ENCODE data around the gene SLC39A1. TPM values are rescaled to one million over a fixed set of nuclear protein-coding genes. Genes with fewer than 3 reads are reported as not detected.

The SLC39A1 gene
- total and polyA plus RNA-seq, 2 of the 8 experiments (the other 6 are each of a cell fraction or from before 2014, with no cell fraction given) = 238 to 337 TPM

DNA sequence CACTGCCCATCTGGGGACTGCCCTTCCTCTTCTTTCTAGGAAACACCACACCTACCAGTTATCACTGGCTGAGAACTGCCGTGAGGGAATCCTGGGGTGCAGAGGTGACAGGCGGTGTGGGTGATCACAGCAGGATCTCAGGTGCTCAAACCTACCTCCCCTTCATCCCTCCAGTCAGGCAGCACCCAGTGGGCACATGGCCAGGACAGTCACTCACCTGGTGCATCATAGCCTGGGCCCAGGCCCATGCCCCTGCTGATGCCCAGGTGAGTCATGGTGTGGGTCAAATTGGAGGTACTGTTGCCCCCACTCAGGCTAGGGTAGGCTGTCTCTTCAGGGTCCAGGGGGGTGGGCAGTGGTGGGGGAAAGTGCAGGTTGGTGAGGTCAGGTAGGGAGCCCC is 11.5 kb downstream of the SLC39A1 start (continued):
- TF ChIP-seq, protein P1, sequence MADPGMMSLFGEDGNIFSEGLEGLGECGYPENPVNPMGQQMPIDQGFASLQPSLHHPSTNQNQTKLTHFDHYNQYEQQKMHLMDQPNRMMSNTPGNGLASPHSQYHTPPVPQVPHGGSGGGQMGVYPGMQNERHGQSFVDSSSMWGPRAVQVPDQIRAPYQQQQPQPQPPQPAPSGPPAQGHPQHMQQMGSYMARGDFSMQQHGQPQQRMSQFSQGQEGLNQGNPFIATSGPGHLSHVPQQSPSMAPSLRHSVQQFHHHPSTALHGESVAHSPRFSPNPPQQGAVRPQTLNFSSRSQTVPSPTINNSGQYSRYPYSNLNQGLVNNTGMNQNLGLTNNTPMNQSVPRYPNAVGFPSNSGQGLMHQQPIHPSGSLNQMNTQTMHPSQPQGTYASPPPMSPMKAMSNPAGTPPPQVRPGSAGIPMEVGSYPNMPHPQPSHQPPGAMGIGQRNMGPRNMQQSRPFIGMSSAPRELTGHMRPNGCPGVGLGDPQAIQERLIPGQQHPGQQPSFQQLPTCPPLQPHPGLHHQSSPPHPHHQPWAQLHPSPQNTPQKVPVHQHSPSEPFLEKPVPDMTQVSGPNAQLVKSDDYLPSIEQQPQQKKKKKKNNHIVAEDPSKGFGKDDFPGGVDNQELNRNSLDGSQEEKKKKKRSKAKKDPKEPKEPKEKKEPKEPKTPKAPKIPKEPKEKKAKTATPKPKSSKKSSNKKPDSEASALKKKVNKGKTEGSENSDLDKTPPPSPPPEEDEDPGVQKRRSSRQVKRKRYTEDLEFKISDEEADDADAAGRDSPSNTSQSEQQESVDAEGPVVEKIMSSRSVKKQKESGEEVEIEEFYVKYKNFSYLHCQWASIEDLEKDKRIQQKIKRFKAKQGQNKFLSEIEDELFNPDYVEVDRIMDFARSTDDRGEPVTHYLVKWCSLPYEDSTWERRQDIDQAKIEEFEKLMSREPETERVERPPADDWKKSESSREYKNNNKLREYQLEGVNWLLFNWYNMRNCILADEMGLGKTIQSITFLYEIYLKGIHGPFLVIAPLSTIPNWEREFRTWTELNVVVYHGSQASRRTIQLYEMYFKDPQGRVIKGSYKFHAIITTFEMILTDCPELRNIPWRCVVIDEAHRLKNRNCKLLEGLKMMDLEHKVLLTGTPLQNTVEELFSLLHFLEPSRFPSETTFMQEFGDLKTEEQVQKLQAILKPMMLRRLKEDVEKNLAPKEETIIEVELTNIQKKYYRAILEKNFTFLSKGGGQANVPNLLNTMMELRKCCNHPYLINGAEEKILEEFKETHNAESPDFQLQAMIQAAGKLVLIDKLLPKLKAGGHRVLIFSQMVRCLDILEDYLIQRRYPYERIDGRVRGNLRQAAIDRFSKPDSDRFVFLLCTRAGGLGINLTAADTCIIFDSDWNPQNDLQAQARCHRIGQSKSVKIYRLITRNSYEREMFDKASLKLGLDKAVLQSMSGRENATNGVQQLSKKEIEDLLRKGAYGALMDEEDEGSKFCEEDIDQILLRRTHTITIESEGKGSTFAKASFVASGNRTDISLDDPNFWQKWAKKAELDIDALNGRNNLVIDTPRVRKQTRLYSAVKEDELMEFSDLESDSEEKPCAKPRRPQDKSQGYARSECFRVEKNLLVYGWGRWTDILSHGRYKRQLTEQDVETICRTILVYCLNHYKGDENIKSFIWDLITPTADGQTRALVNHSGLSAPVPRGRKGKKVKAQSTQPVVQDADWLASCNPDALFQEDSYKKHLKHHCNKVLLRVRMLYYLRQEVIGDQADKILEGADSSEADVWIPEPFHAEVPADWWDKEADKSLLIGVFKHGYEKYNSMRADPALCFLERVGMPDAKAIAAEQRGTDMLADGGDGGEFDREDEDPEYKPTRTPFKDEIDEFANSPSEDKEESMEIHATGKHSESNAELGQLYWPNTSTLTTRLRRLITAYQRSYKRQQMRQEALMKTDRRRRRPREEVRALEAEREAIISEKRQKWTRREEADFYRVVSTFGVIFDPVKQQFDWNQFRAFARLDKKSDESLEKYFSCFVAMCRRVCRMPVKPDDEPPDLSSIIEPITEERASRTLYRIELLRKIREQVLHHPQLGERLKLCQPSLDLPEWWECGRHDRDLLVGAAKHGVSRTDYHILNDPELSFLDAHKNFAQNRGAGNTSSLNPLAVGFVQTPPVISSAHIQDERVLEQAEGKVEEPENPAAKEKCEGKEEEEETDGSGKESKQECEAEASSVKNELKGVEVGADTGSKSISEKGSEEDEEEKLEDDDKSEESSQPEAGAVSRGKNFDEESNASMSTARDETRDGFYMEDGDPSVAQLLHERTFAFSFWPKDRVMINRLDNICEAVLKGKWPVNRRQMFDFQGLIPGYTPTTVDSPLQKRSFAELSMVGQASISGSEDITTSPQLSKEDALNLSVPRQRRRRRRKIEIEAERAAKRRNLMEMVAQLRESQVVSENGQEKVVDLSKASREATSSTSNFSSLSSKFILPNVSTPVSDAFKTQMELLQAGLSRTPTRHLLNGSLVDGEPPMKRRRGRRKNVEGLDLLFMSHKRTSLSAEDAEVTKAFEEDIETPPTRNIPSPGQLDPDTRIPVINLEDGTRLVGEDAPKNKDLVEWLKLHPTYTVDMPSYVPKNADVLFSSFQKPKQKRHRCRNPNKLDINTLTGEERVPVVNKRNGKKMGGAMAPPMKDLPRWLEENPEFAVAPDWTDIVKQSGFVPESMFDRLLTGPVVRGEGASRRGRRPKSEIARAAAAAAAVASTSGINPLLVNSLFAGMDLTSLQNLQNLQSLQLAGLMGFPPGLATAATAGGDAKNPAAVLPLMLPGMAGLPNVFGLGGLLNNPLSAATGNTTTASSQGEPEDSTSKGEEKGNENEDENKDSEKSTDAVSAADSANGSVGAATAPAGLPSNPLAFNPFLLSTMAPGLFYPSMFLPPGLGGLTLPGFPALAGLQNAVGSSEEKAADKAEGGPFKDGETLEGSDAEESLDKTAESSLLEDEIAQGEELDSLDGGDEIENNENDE (IDR thresholded peaks at IDR 0.05; ENCODE audit: insufficient replicate concordance, low read length) = no peak
- TF ChIP-seq GTF2F1 (IDR thresholded peaks at IDR 0.05; ENCODE audit: borderline replicate concordance, low read depth, low read length) (no peak), TCF12 (IDR thresholded peaks at IDR 0.05; ENCODE audit: low read depth, low read length) (no peak), TBP (IDR thresholded peaks at IDR 0.05; ENCODE audit: low read depth, low read length) (no peak), CBX8 (IDR thresholded peaks at IDR 0.05; ENCODE audit: borderline replicate concordance, low read depth, low read length) (no peak), SIRT6 (IDR thresholded peaks at IDR 0.05; ENCODE audit: low read length) (no peak), HDAC6 (IDR thresholded peaks at IDR 0.05; ENCODE audit: low read depth, low read length) (no peak)
